ENCODE measurements around the gene DNAH5.

- TF ChIP-seq CTCF (IDR thresholded peaks at IDR 0.05) (no peak), POLR2AphosphoS5 (IDR thresholded peaks at IDR 0.05) (no peak)
These were observed 11.9 kb downstream of the DNAH5 start for GRCh38 chr5:13932561-13932960.
